Natural killer cell treated with Interleukin-12 subunit alpha and Interleukin-12 subunit beta and Interleukin-15 and Interleukin-18, amount 100 ng/mL, for 72 hours (primary cell): ENCODE measurements around the gene KLF3. TPM values are rescaled to one million over a fixed set of nuclear protein-coding genes. Genes with fewer than 3 reads are reported as not detected.
A peak's percentile ranks its signal among the peaks of the same experiment; 100 is the strongest.

ENCODE experiments used
- ATAC-seq, 2 donors: fragments of 150-1000 bp; cut with Tn5 transposase in 1 of 2; sonication (Bioruptor Pico), chemical (Tn5 transposase) in 1 of 2; 2 replicates each; pipeline ENCODE4 v1.10.0; 2021
- DNase-seq: peaks from one replicate; pipeline ENCODE4 v3.0.0; 2022; ENCODE audit warnings: low spot score
- H3K27ac Mint-ChIP-seq, 2 donors: 1 replicate in 1 of 2; 2 replicates in 1 of 2; pipeline ENCODE4 v1.8.0; 2022; ENCODE audit warnings: mixed read lengths in 2 of 2, mild to moderate bottlenecking in 1 of 2, moderate library complexity in 1 of 2
- H3K27me3 Mint-ChIP-seq, 2 donors: 1 replicate in 1 of 2; 2 replicates in 1 of 2; pipeline ENCODE4 v1.8.0; 2022; ENCODE audit warnings: mixed read lengths in 2 of 2
- H3K36me3 Mint-ChIP-seq: one replicate; pipeline ENCODE4 v1.8.0; 2022; ENCODE audit warnings: mixed read lengths
- H3K4me1 Mint-ChIP-seq, 2 donors: 1 replicate in 1 of 2; 2 replicates in 1 of 2; pipeline ENCODE4 v1.8.0; 2022; ENCODE audit warnings: low read depth in 2 of 2, mixed read lengths in 2 of 2, mild to moderate bottlenecking in 1 of 2
- H3K4me3 Mint-ChIP-seq: one replicate; pipeline ENCODE4 v1.8.0; 2022; ENCODE audit warnings: mixed read lengths
- H3K9me3 Mint-ChIP-seq: 2 replicates; pipeline ENCODE4 v1.8.0; 2022; ENCODE audit warnings: mixed read lengths
- total RNA-seq, 2 donors: library from RNA; stranded (reverse); gene quantifications; one replicate each; pipeline ENCODE4 v1.2.3, GENCODE V29; 2022

The KLF3 gene
- total RNA-seq, 2 donors from 2014 or later, result 68.6 to 68.9 TPM

GRCh38 chr4:38704622-38705154 lies 40.7 kb downstream of the KLF3 start:
- Mint-ChIP-seq H3K4me3 (no peak overlapping the region), H3K27ac (peak overlapping the region in 1 of 2 donors; percentile 2), H3K36me3 (no peaks in the 10 kb centered on the region), H3K27me3 (no peaks in the 10 kb centered on the region), H3K4me1 (peaks cover 25 to 55% of the 10 kb centered on the region in 2 donors), H3K9me3 (no peaks in the 10 kb centered on the region)
- DNase-seq (no peak), ATAC-seq (no peak)

GRCh38 chr4:38706301-38706700 lies 42.3 kb downstream of the KLF3 start:
- Mint-ChIP-seq H3K4me3 (no peak overlapping the region), H3K4me1 (peaks cover 31 to 70% of the 10 kb centered on the region in 2 donors), H3K27me3 (no peaks in the 10 kb centered on the region), H3K27ac (peak overlapping the region in 1 of 2 donors; percentile 36), H3K36me3 (peaks cover 6% of the 10 kb centered on the region), H3K9me3 (no peaks in the 10 kb centered on the region)
- DNase-seq (no peak), ATAC-seq (no peak)

- peaks cover 23 to 58% of the 10 kb centered on the region in 2 donors for H3K4me1 Mint-ChIP-seq
- peak overlapping the region; percentile 60 to 85 for H3K27ac Mint-ChIP-seq
Observed at GRCh38 chr4:38710053-38710452, 46.1 kb downstream of the KLF3 start.

DNA sequence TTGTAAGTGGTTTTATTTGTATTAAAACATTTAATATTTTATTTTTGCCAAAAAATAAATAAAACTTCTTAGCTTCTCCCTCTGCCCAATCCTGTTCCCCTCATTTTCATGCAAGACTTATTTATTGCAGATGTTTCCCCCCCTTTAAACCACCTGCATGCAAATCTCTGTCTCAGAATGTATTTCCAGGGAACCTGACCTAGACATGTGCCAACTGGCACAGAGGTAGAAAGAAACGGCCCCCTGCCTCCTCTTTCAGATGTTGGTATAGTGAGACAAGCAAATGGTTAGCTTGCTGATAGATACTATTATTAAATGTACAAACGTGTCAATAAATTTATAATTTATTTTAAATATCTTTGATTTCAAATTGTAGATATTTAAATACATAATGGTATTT lies 47.1 kb downstream of the KLF3 start:
- ATAC-seq, result no peak
- Mint-ChIP-seq H3K9me3 (peaks cover 9% of the 10 kb centered on the region), H3K36me3 (peaks cover 24% of the 10 kb centered on the region), H3K27me3 (no peaks in the 10 kb centered on the region), H3K4me3 (no peak overlapping the region), H3K4me1 (peaks cover 16 to 50% of the 10 kb centered on the region in 2 donors), H3K27ac (peak overlapping the region in 1 of 2 donors; percentile 85)
- DNase-seq, result no peak

More at GRCh38 chr4:38710053-38710452, 46.1 kb downstream of the KLF3 start:
- ATAC-seq (peak; percentile 78 to 93), DNase-seq (no peak)
- H3K9me3 Mint-ChIP-seq, result peaks cover 9% of the 10 kb centered on the region
- no peaks in the 10 kb centered on the region for H3K27me3 Mint-ChIP-seq
- H3K4me3 Mint-ChIP-seq, result peak overlapping the region; percentile 72
- H3K36me3 Mint-ChIP-seq, result peaks cover 24% of the 10 kb centered on the region

DNA sequence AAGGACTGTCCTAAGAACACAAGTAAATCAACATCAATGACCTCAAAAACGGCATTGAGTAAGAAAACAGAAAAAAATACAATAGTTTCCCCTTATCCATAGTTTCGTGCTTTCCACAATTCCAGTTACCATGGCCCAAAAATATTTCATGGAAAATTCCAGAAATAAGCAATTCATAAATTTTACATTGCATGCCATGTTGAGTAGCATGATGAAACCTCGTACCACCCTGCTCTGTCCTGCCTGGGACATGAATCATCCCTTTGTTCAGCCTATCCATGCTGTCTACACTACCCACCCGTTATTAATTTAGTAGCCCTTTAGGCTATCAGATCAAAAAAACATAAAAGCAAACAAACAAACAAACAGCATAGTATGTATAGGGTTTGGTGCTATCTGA lies 51.1 kb downstream of the KLF3 start:
- ATAC-seq, result no peak
- H3K9me3 Mint-ChIP-seq, result peaks cover 9% of the 10 kb centered on the region
- H3K36me3 Mint-ChIP-seq, result peaks cover 24% of the 10 kb centered on the region
- DNase-seq, result no peak
- peaks cover 3 to 26% of the 10 kb centered on the region in 2 donors for H3K4me1 Mint-ChIP-seq
- H3K27ac Mint-ChIP-seq, result no peak overlapping the region
- no peak overlapping the region for H3K4me3 Mint-ChIP-seq
- H3K27me3 Mint-ChIP-seq, result no peaks in the 10 kb centered on the region

DNA sequence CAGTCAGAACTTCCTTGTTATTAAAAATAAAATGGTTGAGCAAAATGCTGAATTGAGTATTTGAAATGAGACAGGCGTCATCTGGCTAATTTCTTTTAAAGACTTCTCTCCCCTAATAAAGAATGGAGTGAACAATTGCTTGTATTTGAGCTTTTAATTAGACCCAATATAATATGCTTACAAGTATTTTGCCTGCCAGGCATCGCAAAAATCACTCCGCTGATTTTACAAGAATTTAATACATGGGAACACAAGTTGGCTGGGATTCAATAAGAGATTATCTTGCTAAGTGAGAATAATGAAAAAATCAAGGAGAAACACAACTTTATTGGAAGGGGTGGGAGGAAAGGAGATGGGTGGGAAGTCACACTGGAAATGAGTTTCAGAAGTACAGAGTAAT lies 52.3 kb downstream of the KLF3 start:
- DNase-seq (no peak), ATAC-seq (no peak)
- peaks cover 18% of the 10 kb centered on the region for H3K36me3 Mint-ChIP-seq
- H3K27ac Mint-ChIP-seq, result no peak overlapping the region
- H3K27me3 Mint-ChIP-seq, result no peaks in the 10 kb centered on the region
- H3K4me1 Mint-ChIP-seq, result peaks cover under 1 to 15% of the 10 kb centered on the region in 2 donors
- H3K4me3 Mint-ChIP-seq, result no peak overlapping the region
- H3K9me3 Mint-ChIP-seq, result peaks cover 9% of the 10 kb centered on the region

DNA sequence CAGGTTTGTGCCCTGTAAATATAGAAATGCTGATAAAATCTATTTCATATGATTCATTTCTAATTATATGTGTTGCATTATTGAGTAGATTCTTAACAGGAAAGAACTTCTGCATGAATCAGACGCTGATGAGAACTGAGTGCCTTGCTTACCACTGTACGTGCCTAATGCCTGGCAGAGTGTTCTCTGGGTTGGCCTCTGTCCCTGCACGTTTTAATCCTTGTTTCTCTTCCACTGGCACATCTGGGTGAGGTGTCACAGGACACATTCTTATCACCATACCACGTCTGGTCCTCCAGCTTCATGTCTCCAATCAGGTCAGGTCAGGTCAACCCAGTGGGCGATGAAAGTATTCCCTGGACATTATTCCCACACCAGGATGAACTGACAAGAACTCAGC lies 53.6 kb downstream of the KLF3 start:
- no peaks in the 10 kb centered on the region for H3K27me3 Mint-ChIP-seq
- H3K36me3 Mint-ChIP-seq, result peaks cover 5% of the 10 kb centered on the region
- H3K4me3 Mint-ChIP-seq, result peak overlapping the region; percentile 10
- DNase-seq (no peak), ATAC-seq (peak in 1 of 2 donors; percentile 46)
- no peak overlapping the region for H3K27ac Mint-ChIP-seq
- peaks cover 3% of the 10 kb centered on the region for H3K9me3 Mint-ChIP-seq
- peaks cover 3 to 8% of the 10 kb centered on the region in 2 donors for H3K4me1 Mint-ChIP-seq

DNA sequence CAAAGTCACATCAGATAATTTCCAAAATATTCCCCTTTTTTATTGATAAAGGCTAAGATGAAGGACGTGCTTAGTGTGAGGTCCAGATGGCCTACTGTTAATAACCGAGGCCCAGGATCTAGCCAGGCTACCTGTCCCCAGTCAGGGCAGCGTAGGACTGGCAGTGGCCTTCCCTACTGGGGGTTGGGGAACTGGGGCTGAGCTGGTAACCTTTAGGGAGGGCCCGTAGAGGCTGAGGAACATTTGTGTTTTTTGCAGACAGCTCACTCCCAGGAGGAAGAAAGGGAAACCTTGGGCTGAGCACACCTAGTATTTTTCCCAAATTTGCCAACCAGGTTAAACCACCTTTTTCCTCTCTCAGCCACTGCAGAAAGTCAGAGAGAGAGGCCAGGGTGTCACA lies 59.1 kb downstream of the KLF3 start:
- Mint-ChIP-seq H3K4me1 (peaks cover 11% of the 10 kb centered on the region in 2 donors), H3K27me3 (no peaks in the 10 kb centered on the region), H3K4me3 (no peak overlapping the region), H3K9me3 (no peaks in the 10 kb centered on the region), H3K36me3 (no peaks in the 10 kb centered on the region), H3K27ac (peak overlapping the region in 1 of 2 donors; percentile 41)
- DNase-seq, result no peak
- no peak for ATAC-seq

- DNase-seq (no peak), ATAC-seq (peak; percentile 54 to 61)
- no peaks in the 10 kb centered on the region for H3K27me3 Mint-ChIP-seq
- H3K27ac Mint-ChIP-seq, result no peak overlapping the region
- H3K9me3 Mint-ChIP-seq, result no peaks in the 10 kb centered on the region
- H3K4me3 Mint-ChIP-seq, result no peak overlapping the region
- H3K4me1 Mint-ChIP-seq, result peaks cover 17 to 18% of the 10 kb centered on the region in 2 donors
- H3K36me3 Mint-ChIP-seq, result no peaks in the 10 kb centered on the region
Observed at GRCh38 chr4:38723726-38724474, 59.9 kb downstream of the KLF3 start.

GRCh38 chr4:38724475-38724808 lies 60.4 kb downstream of the KLF3 start:
- ATAC-seq (no peak), DNase-seq (no peak)
- Mint-ChIP-seq H3K4me1 (peaks cover 19% of the 10 kb centered on the region in 2 donors), H3K4me3 (no peak overlapping the region), H3K27me3 (no peaks in the 10 kb centered on the region), H3K36me3 (no peaks in the 10 kb centered on the region), H3K9me3 (no peaks in the 10 kb centered on the region), H3K27ac (no peak overlapping the region)

GRCh38 chr4:38728631-38729141 lies 64.7 kb downstream of the KLF3 start:
- peaks cover 10% of the 10 kb centered on the region for H3K36me3 Mint-ChIP-seq
- H3K4me3 Mint-ChIP-seq, result no peak overlapping the region
- peaks cover 26 to 36% of the 10 kb centered on the region in 2 donors for H3K4me1 Mint-ChIP-seq
- no peak overlapping the region for H3K27ac Mint-ChIP-seq
- peaks cover 0 to under 1% of the 10 kb centered on the region in 2 donors for H3K27me3 Mint-ChIP-seq
- H3K9me3 Mint-ChIP-seq, result peaks cover 8% of the 10 kb centered on the region
- ATAC-seq, result no peak
- no peak for DNase-seq

DNA sequence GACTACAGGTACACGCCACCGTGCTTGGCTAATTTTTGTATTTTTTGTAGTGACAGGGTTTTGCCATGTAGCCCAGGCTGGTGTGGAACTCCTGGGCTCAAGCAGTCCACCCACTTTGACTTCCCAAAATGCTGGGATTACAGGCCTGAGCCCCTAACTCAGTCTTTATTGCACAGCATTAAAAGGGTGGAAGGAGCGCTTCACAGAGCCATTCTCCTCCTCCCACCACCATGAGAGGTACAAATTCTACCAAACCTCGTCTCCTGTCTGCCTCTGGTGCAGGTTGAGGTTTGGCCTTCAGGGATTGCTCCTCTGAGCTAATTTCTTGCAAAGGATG lies 66.5 kb downstream of the KLF3 start:
- H3K27me3 Mint-ChIP-seq, result peaks cover 2 to 10% of the 10 kb centered on the region in 2 donors
- DNase-seq, result no peak
- peaks cover 18% of the 10 kb centered on the region for H3K36me3 Mint-ChIP-seq
- H3K4me1 Mint-ChIP-seq, result peaks cover 22 to 32% of the 10 kb centered on the region in 2 donors
- H3K27ac Mint-ChIP-seq, result peak overlapping the region; percentile 31 to 59
- H3K4me3 Mint-ChIP-seq, result peak overlapping the region; percentile 9
- ATAC-seq, result no peak
- peaks cover 11% of the 10 kb centered on the region for H3K9me3 Mint-ChIP-seq

- Mint-ChIP-seq H3K4me1 (peaks cover 22 to 32% of the 10 kb centered on the region in 2 donors), H3K36me3 (peaks cover 18% of the 10 kb centered on the region), H3K27me3 (peaks cover 5 to 15% of the 10 kb centered on the region in 2 donors), H3K9me3 (peaks cover 11% of the 10 kb centered on the region), H3K4me3 (peak overlapping the region; percentile 9), H3K27ac (peak overlapping the region; percentile 31 to 59)
- ATAC-seq, result peak; percentile 78 to 84
- DNase-seq, result peak; percentile 81
Observed at GRCh38 chr4:38730830-38731646, 67.0 kb downstream of the KLF3 start.

- H3K4me1 Mint-ChIP-seq, result peaks cover 16 to 26% of the 10 kb centered on the region in 2 donors
- peak overlapping the region; percentile 11 for H3K4me3 Mint-ChIP-seq
- no peak for ATAC-seq
- H3K9me3 Mint-ChIP-seq, result peaks cover 11% of the 10 kb centered on the region
- DNase-seq, result no peak
- peak overlapping the region in 1 of 2 donors; percentile 35 for H3K27ac Mint-ChIP-seq
- H3K36me3 Mint-ChIP-seq, result peaks cover 18% of the 10 kb centered on the region
- H3K27me3 Mint-ChIP-seq, result peaks cover 13 to 27% of the 10 kb centered on the region in 2 donors
Observed at GRCh38 chr4:38733663-38734062, 69.7 kb downstream of the KLF3 start.
